Middle frontal gyrus (tissue), 1 donor: ENCODE measurements around the gene LAMC3.
"Not testable (repeated sequence)": the region's sequence is repeated elsewhere in the genome, so short reads cannot be mapped to it uniquely, and the experiment has no call there.

Experiments used
- DNase-seq: peaks from one replicate; pipeline ENCODE4 v3.0.0-alpha.2; 2015; ENCODE audit warnings: low spot score; ENCODE audit errors: extremely low spot score

LAMC3 gene

GRCh38 chr9:131028221-131028884 is 19.4 kb downstream of the LAMC3 start:
- DNase-seq: no peak

- no peak for DNase-seq
Observed at GRCh38 chr9:131028931-131029573, 20.1 kb downstream of the LAMC3 start.

GRCh38 chr9:131029574-131029952 is 20.6 kb downstream of the LAMC3 start:
- no peak for DNase-seq

GRCh38 chr9:131030239-131031004 is 21.4 kb downstream of the LAMC3 start:
- DNase-seq: no peak

- no peak for DNase-seq
Observed at GRCh38 chr9:131031005-131031641, 22.1 kb downstream of the LAMC3 start.

GRCh38 chr9:131031642-131032005 is 22.6 kb downstream of the LAMC3 start:
- no peak for DNase-seq

- DNase-seq: no peak
Observed at GRCh38 chr9:131032384-131032783, 23.4 kb downstream of the LAMC3 start.

- DNase-seq: no peak
Observed at GRCh38 chr9:131033269-131034224, 24.6 kb downstream of the LAMC3 start.

- DNase-seq: no peak
Observed at GRCh38 chr9:131034268-131034667, 25.3 kb downstream of the LAMC3 start.

GRCh38 chr9:131034749-131035148 is 25.8 kb downstream of the LAMC3 start:
- not testable (repeated sequence) for DNase-seq

GRCh38 chr9:131035548-131035947 is 26.6 kb downstream of the LAMC3 start:
- DNase-seq: no peak

- no peak for DNase-seq
Observed at GRCh38 chr9:131036071-131036470, 27.1 kb downstream of the LAMC3 start.

GRCh38 chr9:131036529-131037334 is 27.8 kb downstream of the LAMC3 start:
- DNase-seq: no peak

- DNase-seq: no peak
Observed at GRCh38 chr9:131037335-131038255, 28.6 kb downstream of the LAMC3 start.

GRCh38 chr9:131038256-131039128 is 29.5 kb downstream of the LAMC3 start:
- DNase-seq: no peak

- DNase-seq: no peak
Observed at GRCh38 chr9:131039129-131039954, 30.4 kb downstream of the LAMC3 start.

- DNase-seq: no peak
Observed at GRCh38 chr9:131042666-131043065, 33.7 kb downstream of the LAMC3 start.
